HS-27A (cell line): ENCODE measurements around the gene EML6.

ENCODE experiments used
- DNase-seq: peaks from one replicate; pipeline ENCODE4 v3.0.0-alpha.2; 2012; ENCODE audit warnings: low read depth, missing footprints

The EML6 gene

GRCh38 chr2:54880428-54880827 lies 157.0 kb downstream of the EML6 start:
- DNase-seq = no peak

GRCh38 chr2:54881759-54882158 lies 158.3 kb downstream of the EML6 start:
- DNase-seq = no peak

DNA sequence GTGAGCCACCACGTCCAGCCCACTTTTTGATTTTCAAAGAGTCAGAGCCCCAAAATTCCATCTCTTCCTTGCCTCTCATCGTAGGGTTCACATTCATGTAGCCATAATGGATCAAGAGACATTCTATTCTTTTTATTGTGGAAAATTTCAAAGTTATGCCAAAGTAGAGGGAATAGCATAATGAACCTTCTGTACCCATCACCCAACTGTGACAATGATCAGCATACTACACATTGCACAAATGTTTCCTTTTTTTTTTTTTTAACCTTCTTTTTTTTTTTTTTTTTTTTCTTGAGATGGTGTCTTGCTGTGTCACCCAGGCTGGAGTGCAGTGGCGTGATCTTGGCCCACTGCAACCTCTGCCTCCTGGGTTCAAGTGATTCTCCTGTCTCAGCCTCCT lies 162.4 kb downstream of the EML6 start:
- DNase-seq = no peak

GRCh38 chr2:54887850-54888545 lies 164.5 kb downstream of the EML6 start:
- DNase-seq = no peak

GRCh38 chr2:54889053-54889452 lies 165.6 kb downstream of the EML6 start:
- DNase-seq = no peak

GRCh38 chr2:54891909-54892308 lies 168.4 kb downstream of the EML6 start:
- no peak for DNase-seq

- no peak for DNase-seq
Observed at GRCh38 chr2:54894467-54894866, 171.0 kb downstream of the EML6 start.

DNA sequence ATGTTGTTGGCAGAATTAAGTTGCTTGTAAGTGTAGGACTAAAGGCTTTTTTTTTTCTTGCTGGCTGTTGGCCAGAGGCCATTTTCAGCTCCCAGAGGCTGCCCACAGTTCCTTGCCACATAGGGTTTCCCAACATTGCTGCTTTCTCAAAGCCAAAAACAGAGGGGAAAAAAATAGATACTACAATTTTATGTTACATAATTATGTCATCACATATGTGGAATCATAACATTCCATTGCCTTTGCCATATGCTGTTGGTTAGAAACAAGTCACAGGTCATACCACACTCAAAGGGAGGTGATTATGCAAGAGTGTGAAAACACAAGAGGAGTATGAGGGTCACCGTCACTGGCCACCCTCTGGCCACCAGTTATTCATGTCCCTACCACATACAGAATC lies 172.3 kb downstream of the EML6 start:
- no peak for DNase-seq

DNA sequence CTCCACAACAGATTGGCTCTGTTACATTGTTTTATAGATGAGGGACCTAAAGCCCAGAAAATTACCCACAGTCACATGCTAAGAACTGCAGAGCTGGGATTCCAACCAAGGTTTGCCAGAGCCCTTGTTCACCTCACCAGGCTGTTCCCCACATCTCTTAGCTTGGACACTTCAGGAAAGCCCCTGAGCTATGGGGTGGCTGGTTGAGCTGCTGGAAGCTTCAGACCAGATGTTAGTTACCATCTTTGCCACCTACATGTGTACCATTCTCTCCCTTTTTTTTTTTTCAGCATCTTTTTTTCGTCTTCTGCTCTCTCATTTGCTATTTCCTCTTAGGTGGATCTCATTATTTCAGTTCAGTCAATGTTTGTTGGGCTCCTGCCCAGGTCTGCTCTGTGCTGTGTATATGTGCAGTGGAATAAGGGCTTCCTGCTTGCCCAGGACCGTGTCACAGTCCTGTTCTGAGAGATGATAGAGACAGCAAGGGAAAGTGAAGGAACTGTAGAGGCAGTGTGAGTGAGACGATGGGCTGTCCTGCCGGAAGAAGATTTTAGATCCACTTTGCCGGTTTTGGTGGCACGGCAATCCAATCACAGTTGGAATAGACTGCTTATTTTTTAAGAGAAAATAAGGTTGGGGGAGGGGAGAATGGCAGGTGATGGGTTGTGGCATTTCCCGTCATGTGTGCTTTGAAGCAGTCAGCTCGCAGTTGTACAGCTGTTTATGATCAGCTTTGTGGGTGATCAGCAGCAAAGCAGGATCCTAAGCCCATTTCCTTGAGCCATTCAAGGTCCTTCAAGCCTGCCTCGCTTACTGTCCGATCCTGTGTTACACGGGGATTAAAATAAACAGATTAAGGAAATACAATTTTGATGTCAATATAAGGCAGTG lies 174.2 kb downstream of the EML6 start:
- DNase-seq = no peak

- no peak for DNase-seq
Observed at GRCh38 chr2:54898456-54899226, 175.2 kb downstream of the EML6 start.

- DNase-seq = no peak
Observed at GRCh38 chr2:54899576-54900200, 176.2 kb downstream of the EML6 start.

DNA sequence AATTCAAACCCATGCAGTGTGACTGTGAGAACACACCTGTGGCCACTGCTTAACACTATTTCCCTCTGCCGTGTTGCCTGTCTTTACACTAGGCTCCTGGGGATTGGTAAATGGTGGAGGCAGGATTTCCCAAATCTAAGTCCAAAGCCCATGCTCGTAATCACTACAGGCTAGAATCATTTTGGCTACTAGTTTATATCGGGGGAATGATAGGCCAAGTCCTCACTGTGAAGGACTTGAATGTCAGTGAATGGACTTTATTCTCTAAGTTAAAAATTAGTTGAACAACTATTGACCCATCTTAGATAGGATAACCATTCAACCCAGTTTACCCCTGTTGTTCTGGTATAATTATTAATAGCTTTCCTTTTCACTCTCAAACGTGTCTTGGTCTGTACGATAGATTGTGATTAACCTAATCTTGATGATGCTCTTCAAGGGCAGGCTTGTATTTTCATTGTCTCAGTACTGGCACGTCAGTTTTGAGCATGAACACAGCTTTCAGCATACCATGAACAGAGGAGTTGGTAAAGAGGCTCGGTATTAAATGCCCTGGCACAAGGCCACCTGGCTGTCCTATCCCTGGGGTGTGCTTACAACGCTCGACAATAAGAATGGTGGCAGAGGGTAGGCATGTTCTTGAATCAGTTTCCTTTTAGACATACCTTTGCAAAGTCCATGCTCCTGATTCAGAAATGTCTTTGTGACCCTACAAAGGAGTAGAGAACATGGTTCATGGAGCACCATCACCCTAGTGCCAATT lies 177.9 kb downstream of the EML6 start:
- DNase-seq = no peak

GRCh38 chr2:54902763-54903162 lies 179.3 kb downstream of the EML6 start:
- no peak for DNase-seq

- peak; percentile 92 for DNase-seq
Observed at GRCh38 chr2:54903736-54904554, 180.5 kb downstream of the EML6 start.

DNA sequence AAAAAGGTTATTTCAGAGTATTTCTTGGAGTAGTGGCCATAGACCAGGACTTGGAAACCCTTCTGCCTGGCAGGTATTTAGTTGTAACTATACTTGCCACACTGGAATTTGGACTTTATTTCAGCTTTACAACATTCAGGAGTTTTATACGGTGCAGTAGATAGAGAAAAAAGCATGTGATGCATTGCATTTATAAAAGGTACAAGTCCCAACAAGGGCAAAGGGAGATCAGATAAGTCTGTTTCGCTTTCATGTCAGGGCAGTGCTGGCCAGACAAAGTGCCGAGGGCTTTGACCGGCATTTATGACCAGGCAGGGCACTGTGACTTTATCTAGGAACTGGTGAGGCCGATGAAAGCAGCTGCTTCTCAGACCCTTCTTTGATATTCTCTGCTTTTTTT lies 181.4 kb downstream of the EML6 start:
- no peak for DNase-seq

- DNase-seq = no peak
Observed at GRCh38 chr2:54906716-54907115, 183.3 kb downstream of the EML6 start.

GRCh38 chr2:54907663-54908062 lies 184.2 kb downstream of the EML6 start:
- DNase-seq = no peak

- DNase-seq = no peak
Observed at GRCh38 chr2:54908591-54908990, 185.1 kb downstream of the EML6 start.

GRCh38 chr2:54909001-54909400 lies 185.5 kb downstream of the EML6 start:
- DNase-seq = no peak

DNA sequence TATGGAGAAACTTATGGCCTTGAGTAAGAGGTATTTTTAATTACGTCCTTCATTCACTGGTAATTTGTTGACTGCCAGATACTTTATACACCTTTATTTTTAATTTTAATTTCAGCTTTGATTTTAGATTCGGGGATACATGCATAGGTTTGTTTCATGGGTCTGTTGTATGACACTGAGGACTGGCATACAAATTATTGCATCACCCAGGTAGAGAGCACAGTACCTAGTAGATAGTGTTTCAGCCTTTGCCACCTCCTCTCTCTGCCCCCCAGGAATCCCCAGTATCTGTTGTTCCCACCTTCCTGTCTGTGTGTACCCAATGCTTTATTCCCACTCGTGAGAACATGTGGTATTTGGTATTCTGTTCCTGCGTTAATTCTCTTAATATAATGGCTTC lies 188.8 kb downstream of the EML6 start:
- DNase-seq = no peak

DNA sequence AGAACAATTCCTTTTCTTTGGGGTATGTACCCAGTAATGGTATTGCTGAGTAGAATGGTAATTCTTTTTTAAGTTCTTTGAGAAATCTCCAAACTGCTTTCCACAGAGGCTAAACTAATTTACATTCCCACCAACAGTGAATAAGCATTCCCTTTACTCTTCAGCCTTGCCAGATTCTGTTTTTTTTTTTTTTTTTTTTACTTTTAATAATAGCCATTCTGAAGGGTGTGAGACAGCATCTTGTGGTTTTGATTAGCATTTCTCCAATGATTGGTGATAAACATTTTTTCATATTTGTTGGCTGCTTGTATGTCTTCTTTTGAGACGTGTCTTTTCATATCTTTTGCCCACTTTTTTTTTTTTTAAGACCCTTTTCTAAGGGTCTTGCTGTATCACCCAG lies 189.4 kb downstream of the EML6 start:
- no peak for DNase-seq
